HepG2 (cell line): Measurements from ENCODE around the gene PRKAR2B. TPM values are rescaled to one million over a fixed set of nuclear protein-coding genes. Genes with fewer than 3 reads are reported as not detected.

ENCODE experiments used
- DMTF1 ChIP-seq: sonication (generic); formaldehyde crosslinking; IDR thresholded peaks from 2 replicates; pipeline ENCODE4 v1.4.0; 2020; ENCODE audit warnings: mild to moderate bottlenecking, missing genetic modification reagents
- JDP2 ChIP-seq: sonication (generic); formaldehyde crosslinking; IDR thresholded peaks from 2 replicates; pipeline ENCODE4 v1.8.1; 2022; ENCODE audit warnings: missing genetic modification reagents, borderline replicate concordance
- MIER2 ChIP-seq: IDR thresholded peaks from 2 replicates; pipeline ENCODE4 v1.6.1; 2016; ENCODE audit warnings: missing biosample characterization, missing genetic modification reagents
- MTERF4 ChIP-seq: sonication (generic); formaldehyde crosslinking; IDR thresholded peaks from 2 replicates; pipeline ENCODE4 v1.8.0; 2023; ENCODE audit warnings: mild to moderate bottlenecking, missing genetic modification reagents
- SIN3A ChIP-seq: IDR thresholded peaks from 2 replicates; pipeline ENCODE4 v1.6.1; 2011; ENCODE audit warnings: low read depth, mild to moderate bottlenecking, control low read depth, low read length, borderline replicate concordance
- TIGD3 ChIP-seq: sonication (generic); formaldehyde crosslinking; IDR thresholded peaks from 2 replicates; pipeline ENCODE4 v1.5.1; 2020; ENCODE audit warnings: mild to moderate bottlenecking, missing genetic modification reagents, borderline replicate concordance
- WIZ ChIP-seq: sonication (generic); formaldehyde crosslinking; IDR thresholded peaks from 2 replicates; pipeline ENCODE4 v1.5.1; 2020; ENCODE audit warnings: mild to moderate bottlenecking, missing genetic modification reagents
- ZKSCAN8 ChIP-seq: IDR thresholded peaks from 2 replicates; pipeline ENCODE4 v1.6.1; 2016; ENCODE audit warnings: borderline replicate concordance, missing genetic modification reagents, missing compliant biosample characterization
- ZNF562 ChIP-seq: sonication (generic); formaldehyde crosslinking; IDR thresholded peaks from 2 replicates; pipeline ENCODE4 v1.8.0; 2022; ENCODE audit warnings: missing genetic modification reagents, borderline replicate concordance
- ZNF768 ChIP-seq: sonication (generic); formaldehyde crosslinking; IDR thresholded peaks from 2 replicates; pipeline ENCODE4 v1.4.0; 2020; ENCODE audit warnings: missing genetic modification reagents
- polyA plus RNA-seq, 8 experiments: library from polyadenylated mRNA; depleted of rRNA in 3 of 8; stranded (reverse) in 7 of 8; unstranded in 1 of 8; fragments of >200 nt; fragmentation: Illumina TruSeq in 4 of 8; extraction: Trizol in 4 of 8; gene quantifications; 2 replicates each; pipeline versions ENCODE4 v1.2.1 to v1.2.3, GENCODE V29; 2011 to 2016; ENCODE audit warnings: low read depth in 4 of 8, missing spikeins in 1 of 8, mixed read lengths in 1 of 8; ENCODE audit not compliant: insufficient read depth in 1 of 8
- total RNA-seq, 5 experiments: library from RNA; depleted of rRNA; stranded (reverse); fragments of >200 nt; fragmentation: Illumina TruSeq; extraction: Trizol; gene quantifications; 2 replicates each; pipeline ENCODE4 v1.2.3, GENCODE V29; 2016; ENCODE audit warnings: low read depth in 1 of 5

PRKAR2B gene
- total and polyA plus RNA-seq, 2 of the 13 experiments (the other 11 are each of a cell fraction or from before 2014, with no cell fraction given): not detected

GRCh38 chr7:107002126-107002525 is 42.4 kb upstream of the PRKAR2B start (continued):
- TF ChIP-seq TIGD3 (CRISPR knock-in tag) (no peak), JDP2 (CRISPR knock-in tag) (no peak), ZNF768 (CRISPR knock-in tag) (no peak), ZKSCAN8 (CRISPR knock-in tag) (no peak), MTERF4 (no peak), WIZ (CRISPR knock-in tag) (no peak), ZNF562 (CRISPR knock-in tag) (no peak), SIN3A (no peak), MIER2 (no peak), DMTF1 (CRISPR knock-in tag) (no peak)
